HG02759 (cell line): ENCODE measurements around the gene GAPVD1.
"Not testable (repeated sequence)": the region's sequence is repeated elsewhere in the genome, so short reads cannot be mapped to it uniquely, and the experiment has no call there.

ENCODE experiments used
- ATAC-seq: cut with Tn5 transposase; IDR thresholded peaks from one replicate; pipeline ENCODE4 v1.9.1; 2021; ENCODE audit warnings: mild to moderate bottlenecking, moderate library complexity; ENCODE audit not compliant: unreplicated experiment

The GAPVD1 gene

GRCh38 chr9:125254231-125254630, 7.4 kb upstream of the GAPVD1 start:
- no peak for ATAC-seq

GRCh38 chr9:125255781-125256391, 5.7 kb upstream of the GAPVD1 start:
- ATAC-seq = no peak

- ATAC-seq = no peak
These were observed 3.4 kb upstream of the GAPVD1 start for GRCh38 chr9:125258160-125258785.

- no peak for ATAC-seq
These were observed 2.6 kb upstream of the GAPVD1 start for GRCh38 chr9:125258832-125259534.

- ATAC-seq = no peak
These were observed 1.1 kb upstream of the GAPVD1 start for GRCh38 chr9:125260561-125260960.

GRCh38 chr9:125262294-125262991, 817 bp downstream of the GAPVD1 start:
- no peak for ATAC-seq

- not testable (repeated sequence) for ATAC-seq
These were observed 2.4 kb downstream of the GAPVD1 start for GRCh38 chr9:125264068-125264467.

- no peak for ATAC-seq
These were observed 6.9 kb downstream of the GAPVD1 start for GRCh38 chr9:125268394-125269013.

- ATAC-seq = no peak
These were observed 7.4 kb downstream of the GAPVD1 start for GRCh38 chr9:125269014-125269397.

GRCh38 chr9:125271081-125271480, 9.5 kb downstream of the GAPVD1 start:
- no peak for ATAC-seq

GRCh38 chr9:125272697-125273096, 11.1 kb downstream of the GAPVD1 start:
- ATAC-seq = no peak

GRCh38 chr9:125276771-125277170, 15.1 kb downstream of the GAPVD1 start:
- ATAC-seq = no peak

GRCh38 chr9:125277411-125277810, 15.8 kb downstream of the GAPVD1 start:
- no peak for ATAC-seq

GRCh38 chr9:125280945-125281344, 19.3 kb downstream of the GAPVD1 start:
- no peak for ATAC-seq

GRCh38 chr9:125284855-125285254, 23.2 kb downstream of the GAPVD1 start:
- no peak for ATAC-seq

GRCh38 chr9:125286935-125287433, 25.4 kb downstream of the GAPVD1 start:
- ATAC-seq = not testable (repeated sequence)

- no peak for ATAC-seq
These were observed 31.5 kb downstream of the GAPVD1 start for GRCh38 chr9:125293134-125293533.

- ATAC-seq = no peak
These were observed 34.0 kb downstream of the GAPVD1 start for GRCh38 chr9:125295657-125296056.

GRCh38 chr9:125296843-125297372, 35.3 kb downstream of the GAPVD1 start:
- ATAC-seq = no peak

GRCh38 chr9:125297917-125298316, 36.3 kb downstream of the GAPVD1 start:
- ATAC-seq = no peak

- ATAC-seq = no peak
These were observed 40.6 kb downstream of the GAPVD1 start for GRCh38 chr9:125302241-125302640.
